Activated CD4-positive, alpha-beta memory T cell treated with anti-CD3 and anti-CD28 coated beads for 36 hours (primary cell): Measurements from ENCODE around the gene UCHL5. TPM values are rescaled to one million over a fixed set of nuclear protein-coding genes. Genes with fewer than 3 reads are reported as not detected.
A peak's percentile ranks its signal among the peaks of the same experiment; 100 is the strongest.
"Not testable (repeated sequence)": the region's sequence is repeated elsewhere in the genome, so short reads cannot be mapped to it uniquely, and the experiment has no call there.

ENCODE experiments used
- CTCF ChIA-PET: fragments of 350-600 bp; sonication (Branson Sonifier 250); formaldehyde crosslinking; loops from one replicate; lab custom pipeline; 2021; ENCODE audit warnings: antibody characterized with exemption, inconsistent platforms; lab: Charles Lee
- POLR2A ChIA-PET: fragments of 350-600 bp; sonication (Branson Sonifier 250); formaldehyde crosslinking; loops from one replicate; lab custom pipeline; 2021; ENCODE audit warnings: antibody characterized with exemption; lab: Charles Lee
- DNase-seq: peaks from one replicate; pipeline ENCODE4 v3.0.0-alpha.2; 2020
- H3K27ac Mint-ChIP-seq: one replicate; pipeline ENCODE4 v1.8.0; 2021; ENCODE audit warnings: mixed read lengths
- H3K27me3 Mint-ChIP-seq: one replicate; pipeline ENCODE4 v1.8.0; 2021; ENCODE audit warnings: mixed read lengths
- H3K36me3 Mint-ChIP-seq: one replicate; pipeline ENCODE4 v1.8.0; 2021; ENCODE audit warnings: mixed read lengths
- H3K4me1 Mint-ChIP-seq: one replicate; pipeline ENCODE4 v1.8.0; 2021; ENCODE audit warnings: low read depth, mixed read lengths
- H3K4me3 Mint-ChIP-seq: one replicate; pipeline ENCODE4 v1.8.0; 2021; ENCODE audit warnings: mild to moderate bottlenecking, mixed read lengths
- H3K9me3 Mint-ChIP-seq: one replicate; pipeline ENCODE4 v1.8.0; 2021; ENCODE audit warnings: mixed read lengths
- intact Hi-C: fragments of 100-400 bp; cut with micrococcal nuclease; formaldehyde crosslinking; loops from one replicate; pipeline ENCODE4 v1.15.1; 2023
- total RNA-seq, 2 experiments: library from RNA; stranded (reverse); gene quantifications; one replicate each; pipeline ENCODE4 v1.2.3, GENCODE V29; 2021

The UCHL5 gene
- total RNA-seq, 2 experiments from 2014 or later = 72.1 to 77.5 TPM

- intact Hi-C loops = no loop called here
- CTCF ChIA-PET = interaction anchor here (0.6 to 1.6 kb wide), 11 partner anchors 16 to 524 kb away, joined by 3 to 5 read pairs (median 4); partner anchors contain the start of genes RO60 and UCHL5
- Mint-ChIP-seq H3K36me3 (peaks cover 68% of the 10 kb centered on the region), H3K27me3 (no peaks in the 10 kb centered on the region), H3K4me3 (no peak overlapping the region), H3K9me3 (peaks cover 7% of the 10 kb centered on the region), H3K27ac (no peak overlapping the region), H3K4me1 (peaks cover 3% of the 10 kb centered on the region)
- no peak for DNase-seq
- POLR2A ChIA-PET = interaction anchor here (1.0 kb wide), 2 partner anchors 60 to 191 kb away, joined by 3 read pairs; no protein-coding TSS in a partner anchor
These were observed 60.6 kb downstream of the UCHL5 start for GRCh38 chr1:192998536-192998935.

GRCh38 chr1:192994141-192994540, 65.0 kb downstream of the UCHL5 start:
- peaks cover 11% of the 10 kb centered on the region for H3K9me3 Mint-ChIP-seq
- H3K27ac Mint-ChIP-seq = no peak overlapping the region
- H3K4me1 Mint-ChIP-seq = peaks cover 7% of the 10 kb centered on the region
- H3K4me3 Mint-ChIP-seq = no peak overlapping the region
- POLR2A ChIA-PET = no interaction called here
- intact Hi-C loops = no loop called here
- CTCF ChIA-PET = interaction anchor here (0.6 to 1.2 kb wide), 2 partner anchors 25 kb away, joined by 3 read pairs; no protein-coding TSS in a partner anchor
- H3K36me3 Mint-ChIP-seq = peaks cover 44% of the 10 kb centered on the region
- DNase-seq = no peak
- H3K27me3 Mint-ChIP-seq = no peaks in the 10 kb centered on the region

GRCh38 chr1:192993426-192994085, 65.6 kb downstream of the UCHL5 start:
- Mint-ChIP-seq H3K27ac (no peak overlapping the region), H3K4me3 (no peak overlapping the region), H3K4me1 (peaks cover 7% of the 10 kb centered on the region), H3K27me3 (no peaks in the 10 kb centered on the region), H3K36me3 (peaks cover 38% of the 10 kb centered on the region), H3K9me3 (peaks cover 11% of the 10 kb centered on the region)
- peak; percentile 33 for DNase-seq
- ChIA-PET POLR2A (no interaction called here), CTCF (interaction anchor here (0.6 kb wide), 1 partner anchor 26 kb away, joined by 3 read pairs; no protein-coding TSS in a partner anchor)
- intact Hi-C loops = no loop called here

- DNase-seq, H3K27me3 Mint-ChIP-seq, H3K36me3 Mint-ChIP-seq, intact Hi-C loops, H3K27ac Mint-ChIP-seq, H3K9me3 Mint-ChIP-seq, H3K4me3 Mint-ChIP-seq: not testable (repeated sequence)
- ChIA-PET CTCF (interaction anchor here (1.3 kb wide), 1 partner anchor 180 kb away, joined by 8 read pairs; no protein-coding TSS in a partner anchor), POLR2A (interaction anchor here (1.0 to 1.1 kb wide), 2 partner anchors 71 to 179 kb away, joined by 3 read pairs; no protein-coding TSS in a partner anchor)
- peaks cover 38% of the 10 kb centered on the region for H3K4me1 Mint-ChIP-seq
These were observed 72.3 kb downstream of the UCHL5 start for GRCh38 chr1:192986748-192987334.

- Mint-ChIP-seq H3K27me3 (no peaks in the 10 kb centered on the region), H3K4me1 (peaks cover 38% of the 10 kb centered on the region), H3K36me3 (peaks cover 7% of the 10 kb centered on the region), H3K27ac (peak overlapping the region; percentile 46), H3K4me3 (no peak overlapping the region), H3K9me3 (no peaks in the 10 kb centered on the region)
- ChIA-PET CTCF (interaction anchor here (0.9 to 1.3 kb wide), 3 partner anchors 33 to 352 kb away, joined by 3 to 8 read pairs (median 3); no protein-coding TSS in a partner anchor), POLR2A (interaction anchor here (1.0 to 1.1 kb wide), 2 partner anchors 72 to 179 kb away, joined by 3 read pairs; no protein-coding TSS in a partner anchor)
- intact Hi-C loops = no loop called here
- DNase-seq = peak; percentile 87
These were observed 72.9 kb downstream of the UCHL5 start for GRCh38 chr1:192986110-192986747.

GRCh38 chr1:192984080-192984479, 75.1 kb downstream of the UCHL5 start:
- Mint-ChIP-seq H3K4me1 (peaks cover 45% of the 10 kb centered on the region), H3K4me3 (no peak overlapping the region), H3K36me3 (peaks cover 14% of the 10 kb centered on the region), H3K27me3 (no peaks in the 10 kb centered on the region), H3K27ac (peak overlapping the region; percentile 82), H3K9me3 (no peaks in the 10 kb centered on the region)
- ChIA-PET CTCF (no interaction called here), POLR2A (interaction anchor here (0.8 to 1.0 kb wide), 2 partner anchors 75 to 177 kb away, joined by 3 read pairs; partner anchors contain the start of genes RO60 and UCHL5)
- intact Hi-C loops = loop anchor here (5.0 kb wide), 2 partner anchors 138 to 553 kb away; partner anchors contain the start of gene CDC73
- peak; percentile 25 for DNase-seq

- ChIA-PET POLR2A (interaction anchor here (0.6 to 1.1 kb wide), 4 partner anchors 75 to 524 kb away, joined by 3 to 4 read pairs (median 3); no protein-coding TSS in a partner anchor), CTCF (interaction anchor here (1.7 kb wide), 1 partner anchor 15 kb away, joined by 5 read pairs; no protein-coding TSS in a partner anchor)
- Mint-ChIP-seq H3K9me3 (no peaks in the 10 kb centered on the region), H3K4me1 (peaks cover 45% of the 10 kb centered on the region), H3K36me3 (peaks cover 14% of the 10 kb centered on the region), H3K27ac (peak overlapping the region; percentile 82), H3K4me3 (no peak overlapping the region), H3K27me3 (no peaks in the 10 kb centered on the region)
- intact Hi-C loops = loop anchor here (1.0 to 5.0 kb wide), 7 partner anchors 47 to 554 kb away; partner anchors contain the start of gene CDC73
- peak; percentile 68 for DNase-seq
These were observed 75.7 kb downstream of the UCHL5 start for GRCh38 chr1:192983349-192983980.

- no peaks in the 10 kb centered on the region for H3K9me3 Mint-ChIP-seq
- no peak overlapping the region for H3K4me3 Mint-ChIP-seq
- H3K36me3 Mint-ChIP-seq = peaks cover 11% of the 10 kb centered on the region
- CTCF ChIA-PET = no interaction called here
- DNase-seq = no peak
- H3K27me3 Mint-ChIP-seq = no peaks in the 10 kb centered on the region
- intact Hi-C loops = loop anchor here (5.0 kb wide), 2 partner anchors 141 to 556 kb away; partner anchors contain the start of gene CDC73
- peaks cover 43% of the 10 kb centered on the region for H3K4me1 Mint-ChIP-seq
- POLR2A ChIA-PET = no interaction called here
- no peak overlapping the region for H3K27ac Mint-ChIP-seq
These were observed 78.3 kb downstream of the UCHL5 start for GRCh38 chr1:192980856-192981255.

GRCh38 chr1:192980334-192980733, 78.8 kb downstream of the UCHL5 start:
- H3K27me3 Mint-ChIP-seq, POLR2A ChIA-PET, H3K27ac Mint-ChIP-seq, H3K4me3 Mint-ChIP-seq, H3K36me3 Mint-ChIP-seq, CTCF ChIA-PET, DNase-seq, H3K9me3 Mint-ChIP-seq: not testable (repeated sequence)
- intact Hi-C loops = loop anchor here (5.0 kb wide), 2 partner anchors 142 to 557 kb away; partner anchors contain the start of gene CDC73
- peaks cover 37% of the 10 kb centered on the region for H3K4me1 Mint-ChIP-seq

GRCh38 chr1:192979542-192979941, 79.6 kb downstream of the UCHL5 start:
- peaks cover 31% of the 10 kb centered on the region for H3K4me1 Mint-ChIP-seq
- H3K4me3 Mint-ChIP-seq = no peak overlapping the region
- H3K36me3 Mint-ChIP-seq = peaks cover 9% of the 10 kb centered on the region
- CTCF ChIA-PET = no interaction called here
- no peak for DNase-seq
- H3K27ac Mint-ChIP-seq = no peak overlapping the region
- POLR2A ChIA-PET = no interaction called here
- H3K9me3 Mint-ChIP-seq = no peaks in the 10 kb centered on the region
- H3K27me3 Mint-ChIP-seq = no peaks in the 10 kb centered on the region
- intact Hi-C loops = no loop called here

- H3K4me1 Mint-ChIP-seq = peaks cover 18% of the 10 kb centered on the region
- H3K4me3 Mint-ChIP-seq = no peak overlapping the region
- ChIA-PET CTCF (no interaction called here), POLR2A (no interaction called here)
- no peaks in the 10 kb centered on the region for H3K27me3 Mint-ChIP-seq
- intact Hi-C loops = no loop called here
- H3K9me3 Mint-ChIP-seq = no peaks in the 10 kb centered on the region
- DNase-seq = no peak
- H3K27ac Mint-ChIP-seq = no peak overlapping the region
- H3K36me3 Mint-ChIP-seq = peaks cover 9% of the 10 kb centered on the region
These were observed 80.9 kb downstream of the UCHL5 start for GRCh38 chr1:192978195-192978710.
